C4-2B (cell line): ENCODE data around the gene ROR2.

Source experiments
- H3K27ac ChIP-seq: fragments of 450-650 bp; 2 replicates; pipeline ENCODE4 v1.5.1; 2017
- CTCF ChIP-seq: fragments of 450-650 bp; conservative IDR thresholded peaks from 2 replicates; pipeline ENCODE4 v1.5.1; 2017; ENCODE audit warnings: mild to moderate bottlenecking
- ZFX ChIP-seq: fragments of 450-650 bp; IDR thresholded peaks from 2 replicates; pipeline ENCODE4 v1.6.1; 2017

Gene ROR2

GRCh38 chr9:91920630-91921350 is 29.2 kb downstream of the ROR2 start:
- TF ChIP-seq ZFX = no peak
- no peak for TF ChIP-seq CTCF
- H3K27ac ChIP-seq = no peak overlapping the region

- TF ChIP-seq CTCF = no peak
- no peak for TF ChIP-seq ZFX
- no peak overlapping the region for H3K27ac ChIP-seq
Observed at GRCh38 chr9:91919621-91920020, 30.4 kb downstream of the ROR2 start.

GRCh38 chr9:91917436-91917835 is 32.6 kb downstream of the ROR2 start:
- no peak overlapping the region for H3K27ac ChIP-seq
- no peak for TF ChIP-seq CTCF
- TF ChIP-seq ZFX = no peak

- TF ChIP-seq ZFX (no peak), CTCF (no peak)
Observed at GRCh38 chr9:91915524-91916263, 34.3 kb downstream of the ROR2 start.

GRCh38 chr9:91914937-91915336 is 35.1 kb downstream of the ROR2 start:
- no peak overlapping the region for H3K27ac ChIP-seq
- TF ChIP-seq ZFX = no peak
- TF ChIP-seq CTCF = no peak

More at GRCh38 chr9:91915524-91916263, 34.3 kb downstream of the ROR2 start:
- H3K27ac ChIP-seq = no peak overlapping the region

- H3K27ac ChIP-seq = no peak overlapping the region
- TF ChIP-seq ZFX = no peak
Observed at GRCh38 chr9:91914404-91914803, 35.6 kb downstream of the ROR2 start.

- TF ChIP-seq CTCF (no peak), ZFX (no peak)
- no peak overlapping the region for H3K27ac ChIP-seq
Observed at GRCh38 chr9:91913986-91914385, 36.0 kb downstream of the ROR2 start.
